ENCODE measurements around the gene FGF11. TPM values are rescaled to one million over a fixed set of nuclear protein-coding genes. Genes with fewer than 3 reads are reported as not detected.
A peak's percentile ranks its signal among the peaks of the same experiment; 100 is the strongest.

FGF11 gene
- total and polyA plus RNA-seq, 2 of the 13 experiments (the other 11 are each of a cell fraction or from before 2014, with no cell fraction given) = 0.20 to 7.6 TPM

GRCh38 chr17:7444682-7445618, 5.6 kb downstream of the FGF11 start, which contains the start of gene CHRNB1 (continued):
- peak; percentile 92 for TF ChIP-seq ZNF687 (CRISPR knock-in tag; IDR thresholded peaks at IDR 0.05)
- TF ChIP-seq NCOR1 (IDR thresholded peaks at IDR 0.05; ENCODE audit: borderline replicate concordance, low read length) = peak; percentile 19; the same call in 1 of the 2 replicates
- no peak for TF ChIP-seq GMEB2 (CRISPR knock-in tag; IDR thresholded peaks at IDR 0.05; ENCODE audit: low read depth)
- no peak for TF ChIP-seq RARG (CRISPR knock-in tag; IDR thresholded peaks at IDR 0.05; ENCODE audit: low read depth)
- TF ChIP-seq SNAPC5 (CRISPR knock-in tag; IDR thresholded peaks at IDR 0.05; ENCODE audit: borderline replicate concordance) = no peak
- TF ChIP-seq ZNF280D (CRISPR knock-in tag; IDR thresholded peaks at IDR 0.05) = 0 out of 2 replicates have a peak, but pooled peaks have one; percentile 15
- TF ChIP-seq IRF9 (CRISPR knock-in tag; IDR thresholded peaks at IDR 0.05; ENCODE audit: borderline replicate concordance) = peak; percentile 31; the same call in 1 of the 2 replicates
- peak; percentile 64; the same call in 1 of the 2 replicates for TF ChIP-seq TAF1 (CRISPR knock-in tag; IDR thresholded peaks at IDR 0.05)
- no peak for TF ChIP-seq ZNF180 (CRISPR knock-in tag; IDR thresholded peaks at IDR 0.05; ENCODE audit: borderline replicate concordance, low read depth)
- no peak for TF ChIP-seq PBX2 (CRISPR knock-in tag; IDR thresholded peaks at IDR 0.05)
- TF ChIP-seq ZNF430 (CRISPR knock-in tag; IDR thresholded peaks at IDR 0.05) = peak; percentile 64; the same call in 1 of the 2 replicates
- TF ChIP-seq SSRP1 (CRISPR knock-in tag; IDR thresholded peaks at IDR 0.05) = no peak
- 0 out of 2 replicates have a peak, but pooled peaks have one; percentile 19 for TF ChIP-seq PPARG (CRISPR knock-in tag; conservative IDR thresholded peaks at IDR 0.05)
- TF ChIP-seq ZMAT3 (CRISPR knock-in tag; conservative IDR thresholded peaks at IDR 0.05) = peak; percentile 75; the same call in 1 of the 2 replicates
- no peak for TF ChIP-seq RNF2 (conservative IDR thresholded peaks at IDR 0.05; ENCODE audit: low read depth)
- TF ChIP-seq YEATS2 (CRISPR knock-in tag; IDR thresholded peaks at IDR 0.05; ENCODE audit: borderline replicate concordance) = peak; percentile 33; the same call in 1 of the 2 replicates

Measured in HepG2 (cell line).